GM21825 (cell line): ENCODE data around the gene MAP1LC3A.

Source experiments
- ATAC-seq: cut with Tn5 transposase; IDR thresholded peaks from one replicate; pipeline ENCODE4 v1.9.1; 2021; ENCODE audit warnings: mild to moderate bottlenecking, moderate library complexity; ENCODE audit not compliant: unreplicated experiment

MAP1LC3A gene

GRCh38 chr20:34528921-34529297 lies 29.6 kb upstream of the MAP1LC3A start:
- ATAC-seq = no peak

- ATAC-seq = no peak
Observed at GRCh38 chr20:34529742-34530141, 28.8 kb upstream of the MAP1LC3A start.

GRCh38 chr20:34530342-34530741 lies 28.2 kb upstream of the MAP1LC3A start:
- no peak for ATAC-seq

- no peak for ATAC-seq
Observed at GRCh38 chr20:34531608-34532265, 26.8 kb upstream of the MAP1LC3A start.

GRCh38 chr20:34532320-34532719 lies 26.2 kb upstream of the MAP1LC3A start:
- ATAC-seq = no peak

- no peak for ATAC-seq
Observed at GRCh38 chr20:34532756-34533155, 25.8 kb upstream of the MAP1LC3A start.

- no peak for ATAC-seq
Observed at GRCh38 chr20:34534391-34535165, 23.9 kb upstream of the MAP1LC3A start.

GRCh38 chr20:34535301-34535840 lies 23.1 kb upstream of the MAP1LC3A start:
- no peak for ATAC-seq

GRCh38 chr20:34535857-34536256 lies 22.7 kb upstream of the MAP1LC3A start:
- no peak for ATAC-seq

GRCh38 chr20:34536798-34537394 lies 21.6 kb upstream of the MAP1LC3A start:
- ATAC-seq = no peak

GRCh38 chr20:34537651-34538050 lies 20.9 kb upstream of the MAP1LC3A start:
- ATAC-seq = no peak

GRCh38 chr20:34538671-34539123 lies 19.8 kb upstream of the MAP1LC3A start:
- no peak for ATAC-seq

GRCh38 chr20:34539756-34540155 lies 18.8 kb upstream of the MAP1LC3A start:
- no peak for ATAC-seq

GRCh38 chr20:34540596-34541263 lies 17.8 kb upstream of the MAP1LC3A start:
- ATAC-seq = no peak

- ATAC-seq = no peak
Observed at GRCh38 chr20:34541264-34541901, 17.1 kb upstream of the MAP1LC3A start.

GRCh38 chr20:34541917-34542316 lies 16.6 kb upstream of the MAP1LC3A start:
- ATAC-seq = no peak

- ATAC-seq = no peak
Observed at GRCh38 chr20:34542439-34542838, 16.1 kb upstream of the MAP1LC3A start.

GRCh38 chr20:34543463-34544056 lies 15.0 kb upstream of the MAP1LC3A start:
- no peak for ATAC-seq

GRCh38 chr20:34544109-34544796 lies 14.3 kb upstream of the MAP1LC3A start:
- no peak for ATAC-seq

GRCh38 chr20:34546751-34547181 lies 11.8 kb upstream of the MAP1LC3A start:
- ATAC-seq = no peak
